HepG2 (cell line): ENCODE results near the gene MRPL10. TPM values are rescaled to one million over a fixed set of nuclear protein-coding genes. Genes with fewer than 3 reads are reported as not detected.

Experiments used
- BCL6 ChIP-seq: IDR thresholded peaks from 2 replicates; pipeline ENCODE4 v1.6.1; 2016; ENCODE audit warnings: missing genetic modification reagents, missing compliant biosample characterization
- CBFB ChIP-seq: sonication (generic); formaldehyde crosslinking; IDR thresholded peaks from 2 replicates; pipeline ENCODE4 v1.4.0; 2020; ENCODE audit warnings: missing genetic modification reagents
- EP300 ChIP-seq, 3 experiments: sonication (generic) in 1 of 3; formaldehyde crosslinking in 1 of 3; IDR thresholded peaks; 2 replicates each; pipeline versions ENCODE4 v1.5.1 to v1.6.1; 2011 to 2020; ENCODE audit warnings: low read depth in 2 of 3, low read length in 2 of 3, borderline replicate concordance in 1 of 3, improper control_type of control experiment in 1 of 3, mild to moderate bottlenecking in 1 of 3, missing genetic modification reagents in 1 of 3, moderate library complexity in 1 of 3
- FOXP1 ChIP-seq, 2 experiments: fragments of 450-650 bp in 1 of 2; IDR thresholded peaks; 2 replicates each; pipeline ENCODE4 v1.6.1; 2017 to 2018; ENCODE audit warnings: antibody characterized with exemption in 1 of 2
- GMEB2 ChIP-seq: IDR thresholded peaks from 2 replicates; pipeline ENCODE4 v1.6.1; 2016; ENCODE audit warnings: missing biosample characterization, missing genetic modification reagents, low read depth
- ISL2 ChIP-seq: sonication (generic); formaldehyde crosslinking; IDR thresholded peaks from 2 replicates; pipeline ENCODE4 v1.5.0; 2020; ENCODE audit warnings: missing genetic modification reagents
- KDM6A ChIP-seq: IDR thresholded peaks from 2 replicates; pipeline ENCODE4 v1.6.1; 2016; ENCODE audit warnings: low read depth
- MAX ChIP-seq: IDR thresholded peaks from 2 replicates; pipeline ENCODE4 v1.6.1; 2012; ENCODE audit warnings: inconsistent platforms
- PAXIP1 ChIP-seq: sonication (generic); formaldehyde crosslinking; conservative IDR thresholded peaks from 2 replicates; pipeline ENCODE4 v1.4.0; 2020; ENCODE audit warnings: mild to moderate bottlenecking, missing genetic modification reagents, moderate library complexity
- POGK ChIP-seq: sonication (generic); formaldehyde crosslinking; conservative IDR thresholded peaks from 2 replicates; pipeline ENCODE4 v1.8.0; 2022; ENCODE audit warnings: mild to moderate bottlenecking, moderate library complexity, missing genetic modification reagents
- RFXAP ChIP-seq: sonication (generic); formaldehyde crosslinking; IDR thresholded peaks from 2 replicates; pipeline ENCODE4 v1.4.0; 2020; ENCODE audit warnings: missing genetic modification reagents, borderline replicate concordance
- STAG1 ChIP-seq: sonication (generic); formaldehyde crosslinking; IDR thresholded peaks from 2 replicates; pipeline ENCODE4 v1.4.0; 2020; ENCODE audit warnings: missing genetic modification reagents
- ZFX ChIP-seq: sonication (generic); formaldehyde crosslinking; IDR thresholded peaks from 2 replicates; pipeline ENCODE4 v1.4.0; 2020; ENCODE audit warnings: mild to moderate bottlenecking, low read depth, missing genetic modification reagents, moderate library complexity
- ZFY ChIP-seq: sonication (generic); formaldehyde crosslinking; IDR thresholded peaks from 2 replicates; pipeline ENCODE4 v1.4.0; 2020; ENCODE audit warnings: missing genetic modification reagents
- ZMAT5 ChIP-seq: sonication (generic); formaldehyde crosslinking; IDR thresholded peaks from 2 replicates; pipeline ENCODE4 v1.5.0; 2020; ENCODE audit warnings: mild to moderate bottlenecking, low read depth, missing genetic modification reagents, borderline replicate concordance
- ZNF331 ChIP-seq: sonication (generic); formaldehyde crosslinking; IDR thresholded peaks from 2 replicates; pipeline ENCODE4 v1.4.0; 2020; ENCODE audit warnings: missing genetic modification reagents
- ZNF660 ChIP-seq: sonication (generic); formaldehyde crosslinking; IDR thresholded peaks from 2 replicates; pipeline ENCODE4 v1.5.1; 2020; ENCODE audit warnings: mild to moderate bottlenecking, low read depth, missing genetic modification reagents, borderline replicate concordance
- ZNF674 ChIP-seq: sonication (generic); formaldehyde crosslinking; IDR thresholded peaks from 2 replicates; pipeline ENCODE4 v1.5.0; 2020; ENCODE audit warnings: low read depth, mild to moderate bottlenecking, missing genetic modification reagents
- polyA plus RNA-seq, 8 experiments: library from polyadenylated mRNA; depleted of rRNA in 3 of 8; stranded (reverse) in 7 of 8; unstranded in 1 of 8; fragments of >200 nt; fragmentation: Illumina TruSeq in 4 of 8; extraction: Trizol in 4 of 8; gene quantifications; 2 replicates each; pipeline versions ENCODE4 v1.2.1 to v1.2.3, GENCODE V29; 2011 to 2016; ENCODE audit warnings: low read depth in 4 of 8, missing spikeins in 1 of 8, mixed read lengths in 1 of 8; ENCODE audit not compliant: insufficient read depth in 1 of 8
- total RNA-seq, 5 experiments: library from RNA; depleted of rRNA; stranded (reverse); fragments of >200 nt; fragmentation: Illumina TruSeq; extraction: Trizol; gene quantifications; 2 replicates each; pipeline ENCODE4 v1.2.3, GENCODE V29; 2016; ENCODE audit warnings: low read depth in 1 of 5

MRPL10 gene
- total and polyA plus RNA-seq, 2 of the 13 experiments (the other 11 are each of a cell fraction or from before 2014, with no cell fraction given) = 56.7 to 149 TPM

- TF ChIP-seq POGK (no peak), STAG1 (CRISPR knock-in tag) (no peak), CBFB (CRISPR knock-in tag) (no peak), BCL6 (CRISPR knock-in tag) (no peak), MAX (0 out of 2 replicates have a peak, but pooled peaks have one; percentile 13), ZFX (CRISPR knock-in tag) (peak; percentile 40; the same call in 1 of the 2 replicates), KDM6A (no peak), ZFY (CRISPR knock-in tag) (peak; percentile 44; the same call in 1 of the 2 replicates), RFXAP (CRISPR knock-in tag) (no peak), GMEB2 (CRISPR knock-in tag) (no peak), ZNF331 (CRISPR knock-in tag) (no peak), ZNF674 (no peak), ISL2 (CRISPR knock-in tag) (no peak), ZNF660 (CRISPR knock-in tag) (no peak), ZMAT5 (CRISPR knock-in tag) (no peak), PAXIP1 (CRISPR knock-in tag) (peak; percentile 71), FOXP1 (IDR thresholded peaks at IDR 0.05) (no peak), FOXP1 (CRISPR knock-in tag; IDR thresholded peaks at IDR 0.05) (no peak), EP300 (IDR thresholded peaks at IDR 0.05; ENCODE audit: low read depth in 2 of 2, low read length in 2 of 2) (0 out of 4 replicates have a peak, but pooled peaks of 1 of the 2 experiments have one; percentile 5), EP300 (CRISPR knock-in tag; IDR thresholded peaks at IDR 0.05; ENCODE audit: borderline replicate concordance) (no peak)
These were observed 6.2 kb upstream of the MRPL10 start (continued) for GRCh38 chr17:47837401-47838039.
